H4 (cell line): ENCODE measurements around the gene GPR132. TPM values are rescaled to one million over a fixed set of nuclear protein-coding genes. Genes with fewer than 3 reads are reported as not detected.
A peak's percentile ranks its signal among the peaks of the same experiment; 100 is the strongest.

Experiments
- DNase-seq: peaks from one replicate; pipeline ENCODE4 v3.0.0-alpha.2; 2015; ENCODE audit warnings: low spot score
- total RNA-seq: library from RNA; depleted of rRNA; stranded (reverse); fragments of >200 nt; shearing (Covaris generic); gene quantifications from 2 replicates; pipeline ENCODE4 v1.2.3, GENCODE V29; 2014

Gene GPR132
- total RNA-seq, 1 experiment from 2014 or later = 0.10 TPM

DNA sequence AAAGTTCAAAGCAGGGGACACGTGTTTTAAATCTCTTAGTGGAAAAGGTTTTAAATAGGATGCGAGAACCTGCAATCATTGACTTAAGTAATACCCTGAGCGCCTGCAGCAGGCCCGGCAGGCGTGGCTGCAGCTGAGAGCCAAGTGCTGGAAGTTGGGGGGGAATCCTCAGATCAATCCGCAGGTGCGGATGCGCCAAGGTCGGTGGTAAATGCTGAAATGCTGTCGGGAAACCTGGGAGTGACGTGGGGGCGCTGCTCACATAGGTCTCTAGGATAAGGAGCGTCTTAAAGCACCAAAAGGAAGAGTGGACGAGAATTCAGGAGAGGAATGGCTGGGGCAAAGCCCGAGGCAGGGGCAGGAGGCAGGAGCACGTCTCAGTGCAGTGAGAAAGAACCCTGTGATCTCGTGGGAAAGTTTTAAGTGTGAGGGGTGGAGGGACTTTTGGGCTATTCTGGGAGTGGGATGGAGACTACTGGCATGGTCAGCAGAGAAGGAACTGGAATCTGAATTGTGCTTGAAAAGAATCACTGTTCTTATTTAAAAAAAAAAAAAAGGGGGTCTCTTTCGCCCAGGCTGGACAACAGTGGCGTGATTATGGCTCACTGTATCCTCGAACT lies 43.5 kb downstream of the GPR132 start:
- peak; percentile 46 for DNase-seq

DNA sequence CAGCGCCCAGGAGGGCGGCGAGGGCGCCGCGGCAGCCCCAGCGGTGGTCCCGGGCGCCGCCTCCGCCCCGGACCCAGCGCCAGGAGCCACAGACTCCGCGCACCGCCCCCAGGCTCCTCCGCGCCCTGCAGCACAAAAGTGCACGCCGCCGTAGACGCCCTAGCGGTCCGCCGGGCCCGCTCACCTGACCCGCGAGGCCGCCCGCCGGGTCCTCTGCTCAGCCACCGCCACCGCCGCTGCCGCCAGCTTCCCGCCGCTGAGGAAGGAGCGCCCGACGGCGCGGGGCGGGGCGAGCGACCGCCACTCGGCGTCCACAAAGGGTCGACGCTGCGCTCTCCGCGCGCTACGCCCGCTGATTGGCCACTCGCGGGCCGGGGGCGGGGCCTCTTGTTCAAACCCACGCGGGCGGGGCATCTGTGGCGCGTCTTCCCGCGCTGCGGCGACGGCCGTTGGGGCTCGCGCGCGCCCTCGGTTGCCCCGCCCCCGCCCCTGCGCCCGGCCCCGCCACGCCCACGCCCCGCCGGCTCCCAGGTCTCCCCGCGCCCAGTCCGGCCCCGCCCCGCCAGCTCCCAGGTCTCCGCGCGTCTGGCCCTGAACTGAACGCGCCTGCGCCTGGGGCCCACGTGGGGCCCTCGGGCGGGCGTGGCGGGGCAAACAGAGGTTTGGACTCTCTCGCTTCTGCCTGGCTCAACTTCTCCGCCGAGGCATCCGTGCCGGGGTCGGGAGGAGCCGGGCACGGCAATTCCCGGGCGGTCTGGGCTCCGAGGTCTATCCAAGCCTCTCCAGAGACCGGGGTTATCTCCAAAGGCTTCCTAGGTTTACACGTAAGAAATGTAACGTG lies 44.2 kb downstream of the GPR132 start, which contains the start of gene CDCA4:
CDCA4 (minus strand) TSS at position 269 of the 841 bp plus-strand sequence. CDS start 9,154 bp downstream, outside the sequence.
- peak; percentile 83 for DNase-seq

DNA sequence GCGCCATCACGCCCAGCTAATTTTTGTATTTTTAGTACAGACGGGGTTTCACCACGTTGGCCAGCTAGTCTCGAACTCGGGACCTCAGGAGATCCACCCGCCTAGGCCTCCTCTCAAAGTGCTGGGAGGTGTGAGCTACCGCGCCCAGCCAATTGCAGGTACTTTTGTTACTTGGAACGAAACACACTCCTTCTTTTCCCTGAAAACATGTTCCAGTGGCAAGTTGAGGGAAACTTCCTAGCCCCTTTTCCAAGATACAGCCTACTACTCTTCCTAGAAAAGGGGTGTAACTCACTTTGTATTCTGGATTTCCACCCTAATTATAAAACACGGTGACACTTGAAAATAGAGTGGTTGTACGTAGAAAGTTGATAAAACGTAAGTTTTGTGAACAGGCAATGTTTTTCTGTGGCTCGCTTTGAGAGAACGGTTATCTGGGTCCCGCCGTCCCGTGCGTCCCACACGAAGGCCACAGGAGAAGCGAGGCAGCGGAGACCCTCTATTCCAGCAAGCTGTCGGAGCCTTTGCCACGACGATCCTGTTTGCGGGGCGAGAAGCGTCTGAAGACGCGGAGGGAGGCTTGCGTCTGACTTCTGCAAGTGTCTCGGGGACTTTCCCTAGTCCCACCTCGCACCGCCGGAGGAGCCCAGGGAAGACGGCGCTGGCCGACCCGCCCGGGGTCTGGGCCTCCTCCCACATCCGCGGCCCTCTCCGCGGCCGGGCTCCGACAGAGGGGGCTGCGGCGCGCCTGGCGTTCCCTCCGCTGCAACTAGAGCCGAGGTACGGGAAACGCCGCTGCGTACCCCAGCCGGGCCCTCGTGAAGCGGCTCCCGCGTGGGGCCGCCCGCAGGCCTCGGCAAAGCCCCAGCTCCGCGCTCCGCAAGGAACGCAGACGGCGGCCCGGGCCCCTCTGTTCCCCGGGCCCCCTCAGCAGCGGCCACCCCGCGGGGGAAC lies 45.1 kb downstream of the GPR132 start:
- no peak for DNase-seq

- DNase-seq = no peak
These were observed 46.8 kb downstream of the GPR132 start for GRCh38 chr14:105018414-105018813.

DNA sequence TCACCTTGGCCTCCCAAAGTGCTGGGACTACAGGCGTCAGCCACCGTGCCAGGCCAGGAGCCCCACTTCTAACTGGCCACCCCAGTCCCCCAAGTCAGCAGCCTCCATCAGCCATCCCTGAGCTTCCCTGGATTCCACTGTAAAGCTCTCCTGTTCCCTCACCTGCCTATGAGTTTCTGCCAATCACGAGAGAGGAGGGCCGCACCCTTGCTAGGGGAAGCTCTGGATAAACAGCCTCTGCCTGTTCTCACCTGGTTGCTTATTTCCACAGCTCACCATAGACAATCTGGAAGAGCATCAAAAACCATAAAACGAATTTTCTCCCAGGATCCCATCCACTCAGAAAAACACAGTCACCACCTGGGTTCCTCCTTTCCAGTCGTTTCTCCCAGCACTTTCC lies 49.3 kb downstream of the GPR132 start:
- DNase-seq = no peak

GRCh38 chr14:105015242-105015641 lies 50.0 kb downstream of the GPR132 start:
- DNase-seq = no peak

DNA sequence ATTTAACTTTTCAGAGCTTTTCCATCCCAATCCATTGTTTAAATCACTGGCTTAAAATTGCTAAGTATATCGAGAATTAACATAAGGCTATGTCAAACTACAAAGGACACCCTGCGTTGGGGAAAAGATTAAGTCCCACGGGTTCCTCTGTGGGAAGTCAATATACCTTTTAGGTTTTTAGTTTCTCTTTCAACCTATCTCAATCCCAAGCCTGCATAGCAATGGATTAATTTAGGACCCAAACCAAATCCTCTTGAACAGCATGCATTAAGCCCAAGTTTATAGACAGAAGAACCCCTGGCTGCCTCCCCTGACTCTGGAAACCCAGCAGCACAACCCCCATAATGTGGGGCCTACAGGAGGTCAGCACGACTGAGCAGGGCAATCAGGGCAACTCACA lies 50.6 kb downstream of the GPR132 start:
- no peak for DNase-seq

DNA sequence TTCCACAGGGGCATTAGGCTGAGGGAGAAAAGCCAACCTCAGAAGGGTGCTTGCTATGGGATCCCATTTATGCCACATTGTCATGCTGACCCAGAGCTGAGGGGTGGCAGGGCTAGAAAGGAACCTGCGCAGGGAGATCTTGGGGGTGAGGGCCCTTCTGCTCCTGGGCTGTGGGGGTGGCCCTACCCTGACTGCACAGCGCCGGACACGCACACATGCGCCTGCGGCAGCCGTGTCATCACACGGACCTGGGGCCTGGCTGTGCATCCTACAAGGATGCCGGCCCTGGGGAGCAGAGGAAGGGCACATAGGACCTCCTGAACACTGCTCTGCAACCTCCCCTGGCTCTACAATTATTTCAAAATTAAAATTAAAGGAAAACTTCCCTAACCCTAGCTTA lies 51.2 kb downstream of the GPR132 start:
- no peak for DNase-seq

- no peak for DNase-seq
These were observed 52.0 kb downstream of the GPR132 start for GRCh38 chr14:105013150-105013785.

DNA sequence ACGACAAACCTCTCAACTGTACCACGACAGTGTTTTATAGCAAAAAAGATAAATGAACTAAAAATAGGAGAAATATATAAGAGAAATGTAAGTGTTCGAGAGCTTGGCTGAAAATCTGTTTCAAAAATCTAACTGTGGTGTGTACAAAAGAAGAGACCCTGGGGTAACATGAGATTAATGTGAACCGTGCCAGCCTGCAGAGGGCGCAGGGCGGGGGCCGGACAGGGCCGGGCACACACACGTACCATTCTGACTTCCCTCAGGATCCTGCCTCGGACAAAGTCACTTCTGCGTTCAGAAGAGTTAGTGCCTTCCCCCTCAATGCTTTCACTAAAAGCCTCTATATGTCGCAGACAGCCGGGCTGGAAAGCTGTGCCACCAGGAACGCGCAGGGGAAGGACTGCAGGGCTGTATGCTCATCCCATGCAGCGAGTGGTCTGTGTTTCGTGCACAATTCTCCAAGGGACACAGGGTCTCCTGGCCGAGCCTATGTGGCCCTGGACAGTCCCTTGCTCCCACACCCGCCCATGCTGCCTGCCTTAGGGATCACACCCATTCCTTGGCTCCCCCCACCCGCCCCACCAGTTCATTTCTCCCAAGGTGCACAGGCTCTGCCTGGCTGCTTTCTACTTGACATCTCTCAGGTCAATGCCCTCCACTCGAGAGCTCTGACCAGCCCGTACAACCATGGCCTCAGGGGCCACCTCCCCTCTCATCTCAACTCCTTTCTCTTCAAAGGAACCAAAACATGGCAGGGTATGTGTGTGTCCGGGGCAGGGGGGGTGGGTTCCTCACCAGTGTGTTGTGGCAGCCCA lies 52.9 kb downstream of the GPR132 start:
- no peak for DNase-seq

GRCh38 chr14:105011312-105011990 lies 53.8 kb downstream of the GPR132 start:
- no peak for DNase-seq

- no peak for DNase-seq
These were observed 54.3 kb downstream of the GPR132 start for GRCh38 chr14:105010891-105011291.

GRCh38 chr14:105010106-105010505 lies 55.1 kb downstream of the GPR132 start:
- DNase-seq = no peak

DNA sequence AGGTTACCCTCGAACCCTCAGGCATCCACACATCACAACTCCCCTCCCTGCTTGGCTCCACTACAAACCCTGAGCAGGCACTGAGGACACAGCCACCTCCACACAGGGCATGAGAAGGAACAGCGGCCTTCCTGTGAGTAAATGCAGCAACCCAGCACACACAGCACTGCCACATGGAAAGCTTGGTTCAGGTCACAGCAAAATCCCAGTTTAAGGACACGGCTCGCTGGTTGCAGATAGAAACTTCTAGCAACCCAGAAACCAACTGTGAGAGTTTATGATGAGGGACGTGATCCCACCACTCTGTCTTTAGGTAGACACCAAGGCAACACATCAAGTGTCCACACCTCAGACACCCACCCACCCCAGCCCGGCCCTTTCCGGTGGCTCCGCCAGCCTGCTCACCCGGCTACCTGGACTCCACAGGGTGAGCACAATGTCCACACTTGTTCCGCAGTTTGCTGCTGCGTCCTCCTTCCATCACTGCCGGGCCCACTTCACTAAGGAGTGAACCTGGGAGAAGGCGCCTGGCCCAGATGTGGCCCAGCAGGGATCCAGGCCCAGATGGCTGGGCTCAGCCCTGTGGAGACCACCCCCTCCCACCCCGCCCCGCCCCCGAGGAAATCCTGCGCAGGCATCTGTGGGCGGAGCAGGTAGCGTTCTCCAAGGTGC lies 57.5 kb downstream of the GPR132 start:
- no peak for DNase-seq

DNA sequence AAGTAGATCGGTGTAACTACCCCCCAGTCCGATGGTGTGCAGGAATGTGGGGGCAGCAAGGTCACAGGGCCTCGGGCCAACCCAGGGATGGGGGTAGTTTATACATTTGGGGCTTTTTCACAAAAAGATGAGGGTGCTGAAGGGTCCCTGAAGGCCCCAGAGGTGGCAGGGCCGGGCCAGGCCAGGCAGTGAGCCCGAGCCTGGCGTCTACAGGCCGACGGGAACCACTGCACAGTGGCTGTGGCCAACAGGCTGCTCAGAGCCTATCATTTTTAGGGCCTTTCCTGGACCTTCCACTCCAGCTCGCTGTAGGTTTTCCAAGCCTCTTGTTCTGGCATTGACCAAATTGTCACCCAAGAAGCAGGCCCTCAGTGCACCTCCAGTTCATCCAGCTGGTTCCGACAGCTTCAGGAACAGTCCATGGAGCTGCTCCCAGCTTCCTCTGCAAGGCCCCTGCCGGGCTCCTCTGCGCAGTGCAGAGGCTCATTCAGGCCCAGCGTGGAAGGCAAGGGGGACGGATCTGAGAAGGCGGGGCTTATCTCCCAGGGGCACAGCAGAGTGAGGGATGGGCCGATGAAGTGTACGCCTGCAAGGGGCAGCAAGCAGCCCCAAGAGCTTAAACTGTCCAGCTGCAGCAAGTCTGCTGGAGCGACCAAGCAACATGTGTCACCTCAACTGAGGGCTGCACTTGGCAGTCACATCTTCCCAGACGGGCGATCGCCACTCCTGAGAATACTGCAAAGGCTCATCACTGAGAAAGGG lies 58.2 kb downstream of the GPR132 start:
- no peak for DNase-seq

DNA sequence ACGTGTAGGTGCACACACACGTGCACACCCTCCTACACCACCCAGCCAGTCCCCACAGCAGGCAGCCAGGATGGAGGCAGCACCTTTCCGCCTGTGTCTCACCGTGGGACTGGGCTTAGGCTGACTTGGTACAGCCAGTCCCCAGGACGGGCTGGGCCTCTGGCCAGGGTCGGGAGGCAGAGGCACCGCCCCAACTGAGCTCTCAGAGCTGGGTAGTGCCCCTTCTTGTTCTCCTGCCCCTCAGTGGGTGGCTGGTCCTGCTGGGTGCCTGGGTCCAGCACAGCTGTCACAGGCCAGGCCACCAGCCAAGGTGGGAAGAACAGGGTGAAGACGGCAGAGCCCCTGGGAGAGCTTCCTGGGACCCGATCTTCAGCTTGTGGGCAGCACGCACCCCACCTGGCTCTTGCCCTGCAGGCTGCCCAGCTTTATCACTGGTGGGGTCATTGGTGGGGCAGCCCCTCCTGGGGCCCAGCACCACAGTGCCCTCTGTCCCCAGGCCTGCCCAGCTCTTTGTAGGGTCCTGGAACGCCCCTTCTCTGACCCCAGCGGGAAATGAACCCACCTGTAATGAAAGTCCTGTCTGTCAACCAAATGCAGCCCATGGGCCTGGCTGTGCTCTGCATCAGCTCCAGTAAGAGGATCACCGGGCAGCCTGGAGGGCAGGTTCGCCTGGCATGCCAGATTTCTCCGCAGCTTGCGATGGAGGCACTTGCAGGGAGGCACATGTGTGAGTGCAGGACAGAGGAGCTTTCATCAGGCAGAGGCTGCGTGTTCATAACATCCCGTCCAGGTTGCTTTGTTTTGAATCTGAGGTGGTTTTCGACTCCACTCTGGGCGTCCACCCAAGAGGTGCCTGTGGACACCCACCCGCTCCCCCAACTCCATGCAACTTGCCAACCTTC lies 59.0 kb downstream of the GPR132 start:
- no peak for DNase-seq

GRCh38 chr14:105005329-105005928 lies 59.8 kb downstream of the GPR132 start:
- no peak for DNase-seq
